Measurements from ENCODE around the gene GPR18. TPM values are rescaled to one million over a fixed set of nuclear protein-coding genes. Genes with fewer than 3 reads are reported as not detected.
"Not testable (repeated sequence)": the region's sequence is repeated elsewhere in the genome, so short reads cannot be mapped to it uniquely, and the experiment has no call there.

Gene GPR18
- total RNA-seq, 1 donor from 2014 or later: not detected

- DNase-seq: peak; percentile 13
These were observed 29.2 kb downstream of the GPR18 start for GRCh38 chr13:99228737-99229691.

- no peak for DNase-seq
These were observed 30.1 kb downstream of the GPR18 start for GRCh38 chr13:99227909-99228688.

GRCh38 chr13:99227331-99227900 lies 30.8 kb downstream of the GPR18 start:
- DNase-seq: no peak

GRCh38 chr13:99226513-99226912 lies 31.7 kb downstream of the GPR18 start:
- DNase-seq: no peak

GRCh38 chr13:99225078-99225477 lies 33.1 kb downstream of the GPR18 start:
- DNase-seq: no peak

GRCh38 chr13:99224021-99224420 lies 34.2 kb downstream of the GPR18 start:
- DNase-seq: no peak

GRCh38 chr13:99223587-99223986 lies 34.6 kb downstream of the GPR18 start:
- DNase-seq: no peak

GRCh38 chr13:99221567-99222239 lies 36.5 kb downstream of the GPR18 start:
- DNase-seq: peak; percentile 23

GRCh38 chr13:99220199-99220935 lies 37.8 kb downstream of the GPR18 start:
- no peak for DNase-seq

- DNase-seq: no peak
These were observed 39.2 kb downstream of the GPR18 start for GRCh38 chr13:99218969-99219368.

- DNase-seq: peak; percentile 27
These were observed 39.6 kb downstream of the GPR18 start for GRCh38 chr13:99218545-99218944.

GRCh38 chr13:99218126-99218525 lies 40.1 kb downstream of the GPR18 start:
- no peak for DNase-seq

GRCh38 chr13:99217461-99218110 lies 40.6 kb downstream of the GPR18 start:
- DNase-seq: no peak

GRCh38 chr13:99215184-99215830 lies 42.9 kb downstream of the GPR18 start:
- DNase-seq: no peak

GRCh38 chr13:99214731-99215130 lies 43.4 kb downstream of the GPR18 start:
- no peak for DNase-seq

GRCh38 chr13:99214232-99214631 lies 43.9 kb downstream of the GPR18 start:
- DNase-seq: no peak

- DNase-seq: no peak
These were observed 46.7 kb downstream of the GPR18 start for GRCh38 chr13:99211421-99212035.

GRCh38 chr13:99210627-99211026 lies 47.6 kb downstream of the GPR18 start:
- not testable (repeated sequence) for DNase-seq

- DNase-seq: no peak
These were observed 49.2 kb downstream of the GPR18 start for GRCh38 chr13:99208845-99209527.

All from tongue (tissue), 2 donors.